HepG2 (cell line): ENCODE measurements around the gene HELB. TPM values are rescaled to one million over a fixed set of nuclear protein-coding genes. Genes with fewer than 3 reads are reported as not detected.

ENCODE experiments used
- BRCA1 ChIP-seq: sonication (generic); formaldehyde crosslinking; IDR thresholded peaks from 2 replicates; pipeline ENCODE4 v1.4.0; 2020; ENCODE audit warnings: missing genetic modification reagents
- CERS6 ChIP-seq: sonication (generic); formaldehyde crosslinking; IDR thresholded peaks from 2 replicates; pipeline ENCODE4 v1.5.0; 2020; ENCODE audit warnings: missing genetic modification reagents
- FOXK1 ChIP-seq: sonication (generic); formaldehyde crosslinking; IDR thresholded peaks from 2 replicates; pipeline ENCODE4 v1.4.0; 2020; ENCODE audit warnings: low read depth, missing genetic modification reagents, borderline replicate concordance
- GATAD2A ChIP-seq: IDR thresholded peaks from 2 replicates; pipeline ENCODE4 v1.6.1; 2016
- HDAC6 ChIP-seq: fragments of 200-600 bp; sonication (generic); IDR thresholded peaks from 2 replicates; pipeline ENCODE4 v1.7.0; 2017; ENCODE audit warnings: mild to moderate bottlenecking, antibody characterized with exemption, low read length, low read depth
- HES4 ChIP-seq: sonication (generic); formaldehyde crosslinking; IDR thresholded peaks from 2 replicates; pipeline ENCODE4 v1.9.0; 2021; ENCODE audit warnings: mild to moderate bottlenecking, missing genetic modification reagents, borderline replicate concordance
- HOXA7 ChIP-seq: sonication (generic); formaldehyde crosslinking; IDR thresholded peaks from 2 replicates; pipeline ENCODE4 v1.8.1; 2022; ENCODE audit warnings: mild to moderate bottlenecking, missing genetic modification reagents, moderate library complexity
- MED1 ChIP-seq: sonication (generic); formaldehyde crosslinking; IDR thresholded peaks from 2 replicates; pipeline ENCODE4 v1.4.0; 2020; ENCODE audit warnings: missing genetic modification reagents
- MEIS1 ChIP-seq: sonication (generic); formaldehyde crosslinking; IDR thresholded peaks from 2 replicates; pipeline ENCODE4 v1.9.0; 2021; ENCODE audit warnings: mild to moderate bottlenecking, missing genetic modification reagents, moderate library complexity, borderline replicate concordance
- MZF1 ChIP-seq: sonication (generic); formaldehyde crosslinking; IDR thresholded peaks from 2 replicates; pipeline ENCODE4 v1.8.1; 2023; ENCODE audit warnings: mild to moderate bottlenecking, missing genetic modification reagents, borderline replicate concordance
- PRMT3 ChIP-seq: sonication (generic); formaldehyde crosslinking; IDR thresholded peaks from 2 replicates; pipeline ENCODE4 v1.8.1; 2022; ENCODE audit warnings: low read depth, mild to moderate bottlenecking, moderate library complexity, missing genetic modification reagents, borderline replicate concordance
- SMC3 ChIP-seq: IDR thresholded peaks from 2 replicates; pipeline ENCODE4 v1.6.1; 2011; ENCODE audit warnings: low read length, improper control_type of control experiment
- SRSF9 ChIP-seq: fragments of 200-400 bp; formaldehyde crosslinking; IDR thresholded peaks from 2 replicates; pipeline ENCODE4 v1.6.1; 2018; ENCODE audit warnings: borderline replicate concordance, mild to moderate bottlenecking, low read depth, low read length; ENCODE audit not compliant: insufficient read depth, poor library complexity, severe bottlenecking
- ZFP90 ChIP-seq: sonication (generic); formaldehyde crosslinking; IDR thresholded peaks from 2 replicates; pipeline ENCODE4 v1.8.0; 2022; ENCODE audit warnings: missing genetic modification reagents, mild to moderate bottlenecking, inconsistent platforms, borderline replicate concordance
- ZNF383 ChIP-seq: sonication (generic); formaldehyde crosslinking; IDR thresholded peaks from 2 replicates; pipeline ENCODE4 v1.4.0; 2020; ENCODE audit warnings: missing genetic modification reagents, mild to moderate bottlenecking, borderline replicate concordance
- ZNF432 ChIP-seq: sonication (generic); formaldehyde crosslinking; IDR thresholded peaks from 2 replicates; pipeline ENCODE4 v1.5.0; 2020; ENCODE audit warnings: missing genetic modification reagents, mild to moderate bottlenecking, borderline replicate concordance
- ZNF580 ChIP-seq: IDR thresholded peaks from 2 replicates; pipeline ENCODE4 v1.6.1; 2016; ENCODE audit warnings: low read depth, borderline replicate concordance
- polyA plus RNA-seq, 8 experiments: library from polyadenylated mRNA; depleted of rRNA in 3 of 8; stranded (reverse) in 7 of 8; unstranded in 1 of 8; fragments of >200 nt; fragmentation: Illumina TruSeq in 4 of 8; extraction: Trizol in 4 of 8; gene quantifications; 2 replicates each; pipeline versions ENCODE4 v1.2.1 to v1.2.3, GENCODE V29; 2011 to 2016; ENCODE audit warnings: low read depth in 4 of 8, missing spikeins in 1 of 8, mixed read lengths in 1 of 8; ENCODE audit not compliant: insufficient read depth in 1 of 8
- total RNA-seq, 5 experiments: library from RNA; depleted of rRNA; stranded (reverse); fragments of >200 nt; fragmentation: Illumina TruSeq; extraction: Trizol; gene quantifications; 2 replicates each; pipeline ENCODE4 v1.2.3, GENCODE V29; 2016; ENCODE audit warnings: low read depth in 1 of 5
- TF ChIP-seq, protein P1 (sequence below): sonication (generic); formaldehyde crosslinking; IDR thresholded peaks from 2 replicates; pipeline ENCODE4 v1.5.1; 2020; ENCODE audit warnings: missing genetic modification reagents, mild to moderate bottlenecking, borderline replicate concordance
- TF ChIP-seq, protein P2 (sequence below): sonication (generic); formaldehyde crosslinking; IDR thresholded peaks from 2 replicates; pipeline ENCODE4 v1.4.0; 2020; ENCODE audit warnings: mild to moderate bottlenecking, missing genetic modification reagents
- TF ChIP-seq, protein P3 (sequence below): sonication (generic); formaldehyde crosslinking; IDR thresholded peaks from 2 replicates; pipeline ENCODE4 v1.4.0; 2020; ENCODE audit warnings: missing genetic modification reagents, mild to moderate bottlenecking, borderline replicate concordance

HELB gene
- total and polyA plus RNA-seq, 2 of the 13 experiments (the other 11 are each of a cell fraction or from before 2014, with no cell fraction given), result 1.7 to 3.7 TPM

DNA sequence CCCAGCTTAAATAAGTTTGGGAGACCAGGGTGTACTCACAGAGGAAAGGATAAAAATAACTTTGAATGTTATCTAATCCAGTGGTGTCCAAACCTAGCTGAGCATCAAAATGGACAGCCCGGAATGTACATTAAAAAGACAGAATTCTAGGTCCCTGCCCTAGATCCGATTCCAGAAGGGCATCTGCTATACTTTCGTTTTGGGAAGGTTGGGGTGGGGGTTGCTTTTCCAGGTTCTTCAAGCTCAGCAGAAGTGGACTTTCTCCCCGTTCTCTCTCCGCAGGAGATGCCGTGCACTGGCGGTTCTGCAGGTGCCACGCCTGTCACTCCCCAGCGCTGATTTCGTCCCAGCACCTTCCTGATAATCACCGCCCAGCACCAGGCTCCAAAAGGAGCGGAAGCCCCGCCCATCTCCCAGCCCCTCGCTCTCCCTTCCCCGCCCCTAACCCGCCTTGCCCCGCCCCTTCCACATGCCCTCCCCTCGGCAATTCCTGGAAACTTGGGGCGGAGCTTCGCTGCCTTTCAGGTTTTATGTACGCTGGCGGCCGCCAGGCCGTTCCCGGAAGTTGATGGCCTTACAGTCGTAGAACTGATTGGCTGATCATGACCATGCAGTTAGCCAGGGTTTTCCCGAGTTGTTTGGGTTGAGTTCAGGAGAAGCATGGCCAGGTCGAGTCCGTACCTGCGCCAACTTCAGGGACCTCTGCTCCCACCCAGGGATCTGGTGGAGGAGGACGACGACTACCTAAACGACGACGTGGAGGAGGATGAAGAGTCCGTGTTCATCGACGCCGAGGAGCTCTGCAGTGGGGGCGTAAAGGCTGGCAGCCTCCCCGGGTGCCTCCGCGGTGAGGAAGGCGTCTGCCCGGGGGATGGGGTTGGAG, at the start of gene HELB (continued):
- TF ChIP-seq, protein P1, sequence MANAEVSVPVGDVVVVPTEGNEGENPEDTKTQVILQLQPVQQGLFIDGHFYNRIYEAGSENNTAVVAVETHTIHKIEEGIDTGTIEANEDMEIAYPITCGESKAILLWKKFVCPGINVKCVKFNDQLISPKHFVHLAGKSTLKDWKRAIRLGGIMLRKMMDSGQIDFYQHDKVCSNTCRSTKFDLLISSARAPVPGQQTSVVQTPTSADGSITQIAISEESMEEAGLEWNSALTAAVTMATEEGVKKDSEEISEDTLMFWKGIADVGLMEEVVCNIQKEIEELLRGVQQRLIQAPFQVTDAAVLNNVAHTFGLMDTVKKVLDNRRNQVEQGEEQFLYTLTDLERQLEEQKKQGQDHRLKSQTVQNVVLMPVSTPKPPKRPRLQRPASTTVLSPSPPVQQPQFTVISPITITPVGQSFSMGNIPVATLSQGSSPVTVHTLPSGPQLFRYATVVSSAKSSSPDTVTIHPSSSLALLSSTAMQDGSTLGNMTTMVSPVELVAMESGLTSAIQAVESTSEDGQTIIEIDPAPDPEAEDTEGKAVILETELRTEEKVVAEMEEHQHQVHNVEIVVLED (CRISPR knock-in tag), result peak; percentile 85
- TF ChIP-seq SRSF9 (no peak), ZFP90 (CRISPR knock-in tag) (no peak), MEIS1 (CRISPR knock-in tag) (0 out of 2 replicates have a peak, but pooled peaks have one; percentile 27), ZNF580 (peak; percentile 56; the same call in 1 of the 2 replicates), ZNF432 (CRISPR knock-in tag) (no peak), FOXK1 (CRISPR knock-in tag) (peak; percentile 79; the same call in 1 of the 2 replicates), GATAD2A (CRISPR knock-in tag) (no peak), HES4 (CRISPR knock-in tag) (no peak), MZF1 (CRISPR knock-in tag) (no peak), SMC3 (no peak), PRMT3 (CRISPR knock-in tag) (0 out of 2 replicates have a peak, but pooled peaks have one; percentile 41), BRCA1 (peak; percentile 53; the same call in 1 of the 2 replicates), CERS6 (CRISPR knock-in tag) (no peak), HDAC6 (no peak), ZNF383 (CRISPR knock-in tag) (no peak), HOXA7 (CRISPR knock-in tag) (no peak), MED1 (CRISPR knock-in tag) (no peak; the same call in 1 of the 2 replicates)
- TF ChIP-seq, protein P2, sequence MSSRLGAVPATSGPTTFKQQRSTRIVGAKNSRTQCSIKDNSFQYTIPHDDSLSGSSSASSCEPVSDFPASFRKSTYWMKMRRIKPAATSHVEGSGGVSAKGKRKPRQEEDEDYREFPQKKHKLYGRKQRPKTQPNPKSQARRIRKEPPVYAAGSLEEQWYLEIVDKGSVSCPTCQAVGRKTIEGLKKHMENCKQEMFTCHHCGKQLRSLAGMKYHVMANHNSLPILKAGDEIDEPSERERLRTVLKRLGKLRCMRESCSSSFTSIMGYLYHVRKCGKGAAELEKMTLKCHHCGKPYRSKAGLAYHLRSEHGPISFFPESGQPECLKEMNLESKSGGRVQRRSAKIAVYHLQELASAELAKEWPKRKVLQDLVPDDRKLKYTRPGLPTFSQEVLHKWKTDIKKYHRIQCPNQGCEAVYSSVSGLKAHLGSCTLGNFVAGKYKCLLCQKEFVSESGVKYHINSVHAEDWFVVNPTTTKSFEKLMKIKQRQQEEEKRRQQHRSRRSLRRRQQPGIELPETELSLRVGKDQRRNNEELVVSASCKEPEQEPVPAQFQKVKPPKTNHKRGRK (CRISPR knock-in tag), result 0 out of 2 replicates have a peak, but pooled peaks have one; percentile 44
- TF ChIP-seq, protein P3, sequence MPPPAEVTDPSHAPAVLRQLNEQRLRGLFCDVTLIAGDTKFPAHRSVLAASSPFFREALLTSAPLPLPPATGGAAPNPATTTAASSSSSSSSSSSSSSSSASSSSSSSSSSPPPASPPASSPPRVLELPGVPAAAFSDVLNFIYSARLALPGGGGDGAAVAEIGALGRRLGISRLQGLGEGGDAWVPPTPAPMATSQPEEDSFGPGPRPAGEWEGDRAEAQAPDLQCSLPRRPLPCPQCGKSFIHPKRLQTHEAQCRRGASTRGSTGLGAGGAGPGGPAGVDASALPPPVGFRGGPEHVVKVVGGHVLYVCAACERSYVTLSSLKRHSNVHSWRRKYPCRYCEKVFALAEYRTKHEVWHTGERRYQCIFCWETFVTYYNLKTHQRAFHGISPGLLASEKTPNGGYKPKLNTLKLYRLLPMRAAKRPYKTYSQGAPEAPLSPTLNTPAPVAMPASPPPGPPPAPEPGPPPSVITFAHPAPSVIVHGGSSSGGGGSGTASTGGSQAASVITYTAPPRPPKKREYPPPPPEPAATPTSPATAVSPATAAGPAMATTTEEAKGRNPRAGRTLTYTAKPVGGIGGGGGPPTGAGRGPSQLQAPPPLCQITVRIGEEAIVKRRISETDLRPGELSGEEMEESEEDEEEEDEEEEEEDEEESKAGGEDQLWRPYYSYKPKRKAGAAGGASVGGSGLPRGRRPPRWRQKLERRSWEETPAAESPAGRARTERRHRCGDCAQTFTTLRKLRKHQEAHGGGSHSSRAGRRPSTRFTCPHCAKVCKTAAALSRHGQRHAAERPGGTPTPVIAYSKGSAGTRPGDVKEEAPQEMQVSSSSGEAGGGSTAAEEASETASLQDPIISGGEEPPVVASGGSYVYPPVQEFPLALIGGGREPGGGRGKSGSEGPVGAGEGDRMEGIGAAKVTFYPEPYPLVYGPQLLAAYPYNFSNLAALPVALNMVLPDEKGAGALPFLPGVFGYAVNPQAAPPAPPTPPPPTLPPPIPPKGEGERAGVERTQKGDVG, result no peak
